Astrocyte of the cerebellum (primary cell): ENCODE data around the gene NHLRC4.
A peak's percentile ranks its signal among the peaks of the same experiment; 100 is the strongest.

Source experiments
- DNase-seq: peaks from one replicate; pipeline ENCODE4 v3.0.0-alpha.2; 2011; ENCODE audit warnings: low read depth
- H3K4me3 ChIP-seq: 2 replicates; pipeline ENCODE4 v1.5.1; 2011; ENCODE audit warnings: mild to moderate bottlenecking, low read depth, low read length, moderate library complexity
- in situ Hi-C: cut with HindIII; loops from 2 replicates; pipeline ENCODE4 v1.10.0; 2017; ENCODE audit warnings: low sequenced_read_pairs
- TF ChIP-seq, protein P1 (sequence below): IDR thresholded peaks from 2 replicates; pipeline ENCODE4 v1.5.1; 2012; ENCODE audit warnings: low read length, low read depth, moderate library complexity, mild to moderate bottlenecking; ENCODE audit errors: missing control alignments

The NHLRC4 gene

DNA sequence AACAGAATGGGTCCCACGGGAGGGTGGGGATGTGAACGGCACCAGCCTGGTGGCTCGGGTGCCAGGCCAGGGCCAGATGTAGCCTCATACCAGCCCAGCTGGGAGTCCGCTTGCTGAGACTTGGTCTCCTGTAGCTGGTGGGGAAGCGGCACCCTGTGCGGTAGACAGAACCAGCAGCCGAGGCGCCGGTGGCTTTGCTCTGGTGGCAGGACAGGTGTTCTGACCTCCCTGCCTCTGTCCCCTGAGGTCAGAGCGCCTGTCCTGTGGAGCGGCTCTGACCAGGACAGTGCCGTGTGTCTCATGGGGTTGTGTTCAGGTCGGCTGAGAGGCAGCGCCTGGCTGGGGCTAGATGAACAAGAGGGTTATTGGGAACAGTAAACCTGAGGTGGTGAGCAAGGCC is 43.2 kb downstream of the NHLRC4 start:
- no peak for DNase-seq
- TF ChIP-seq, protein P1, sequence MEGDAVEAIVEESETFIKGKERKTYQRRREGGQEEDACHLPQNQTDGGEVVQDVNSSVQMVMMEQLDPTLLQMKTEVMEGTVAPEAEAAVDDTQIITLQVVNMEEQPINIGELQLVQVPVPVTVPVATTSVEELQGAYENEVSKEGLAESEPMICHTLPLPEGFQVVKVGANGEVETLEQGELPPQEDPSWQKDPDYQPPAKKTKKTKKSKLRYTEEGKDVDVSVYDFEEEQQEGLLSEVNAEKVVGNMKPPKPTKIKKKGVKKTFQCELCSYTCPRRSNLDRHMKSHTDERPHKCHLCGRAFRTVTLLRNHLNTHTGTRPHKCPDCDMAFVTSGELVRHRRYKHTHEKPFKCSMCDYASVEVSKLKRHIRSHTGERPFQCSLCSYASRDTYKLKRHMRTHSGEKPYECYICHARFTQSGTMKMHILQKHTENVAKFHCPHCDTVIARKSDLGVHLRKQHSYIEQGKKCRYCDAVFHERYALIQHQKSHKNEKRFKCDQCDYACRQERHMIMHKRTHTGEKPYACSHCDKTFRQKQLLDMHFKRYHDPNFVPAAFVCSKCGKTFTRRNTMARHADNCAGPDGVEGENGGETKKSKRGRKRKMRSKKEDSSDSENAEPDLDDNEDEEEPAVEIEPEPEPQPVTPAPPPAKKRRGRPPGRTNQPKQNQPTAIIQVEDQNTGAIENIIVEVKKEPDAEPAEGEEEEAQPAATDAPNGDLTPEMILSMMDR = no peak
- in situ Hi-C loops = no loop called here
- no peak overlapping the region for H3K4me3 ChIP-seq

DNA sequence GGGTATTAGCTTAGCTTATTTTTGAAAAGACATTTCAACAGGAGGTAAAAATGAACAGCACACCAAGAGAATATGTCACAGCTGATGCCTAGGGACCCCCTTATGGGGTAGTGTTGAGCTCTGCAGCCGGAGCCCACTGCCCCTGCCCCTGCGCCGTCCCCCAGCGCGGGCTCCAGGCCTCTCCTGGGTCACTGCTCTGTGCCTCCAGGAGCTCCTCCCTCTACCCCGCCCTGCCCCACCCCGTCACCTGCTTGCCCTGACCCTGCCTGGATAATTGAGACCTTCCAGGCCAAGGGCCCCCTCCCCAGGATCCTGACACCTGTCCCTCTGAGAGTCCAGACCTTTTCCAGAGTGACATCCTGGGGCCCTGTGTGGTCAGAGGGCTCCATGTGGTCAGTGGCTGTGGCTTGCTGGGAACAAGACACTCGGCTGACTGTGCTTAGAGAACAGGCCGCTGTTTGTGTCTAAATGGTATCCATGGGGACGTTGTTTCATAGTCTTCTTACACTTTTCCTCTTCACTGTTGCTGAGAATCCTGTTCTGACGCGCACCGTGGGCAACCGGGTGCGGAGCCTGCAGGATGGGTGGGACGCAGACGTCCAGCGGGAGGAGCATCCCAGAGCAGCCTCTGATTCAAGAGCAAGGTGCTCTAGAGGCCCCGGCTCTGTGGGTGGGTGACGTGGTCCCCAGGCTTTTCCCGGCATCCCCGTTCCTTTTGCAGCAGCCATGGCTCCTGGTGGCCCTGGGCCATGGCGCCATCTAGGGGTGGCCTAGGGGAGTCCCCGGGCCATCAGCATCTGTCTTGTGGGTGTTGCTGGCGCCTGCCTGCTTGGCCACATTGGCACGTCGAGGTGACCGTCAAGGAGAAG is 43.9 kb downstream of the NHLRC4 start:
- DNase-seq = no peak
- H3K4me3 ChIP-seq = no peak overlapping the region
- in situ Hi-C loops = no loop called here

DNA sequence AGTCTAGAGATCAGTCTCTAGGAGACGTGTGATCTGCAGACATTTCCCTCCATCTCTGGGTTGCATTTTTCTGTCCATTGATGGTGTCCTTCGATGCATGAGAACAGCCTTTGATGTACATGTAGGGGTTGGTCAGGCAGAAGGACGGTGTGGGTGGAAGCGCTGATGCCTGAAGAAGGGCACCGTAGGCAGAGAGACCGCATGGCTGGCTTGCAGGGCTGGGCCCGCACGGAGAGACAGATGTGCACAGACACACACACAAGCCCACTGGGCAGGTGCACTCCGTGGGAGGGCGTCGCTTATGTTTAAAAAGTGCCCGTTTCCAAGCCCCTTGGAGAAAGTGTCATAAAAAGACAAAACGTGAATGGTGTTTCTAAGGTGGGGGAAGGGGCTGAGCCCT is 48.3 kb downstream of the NHLRC4 start:
- in situ Hi-C loops = no loop called here

More for the DNA sequence above, 43.9 kb downstream of the NHLRC4 start:
- TF ChIP-seq, protein P1 = peak; percentile 26

DNA sequence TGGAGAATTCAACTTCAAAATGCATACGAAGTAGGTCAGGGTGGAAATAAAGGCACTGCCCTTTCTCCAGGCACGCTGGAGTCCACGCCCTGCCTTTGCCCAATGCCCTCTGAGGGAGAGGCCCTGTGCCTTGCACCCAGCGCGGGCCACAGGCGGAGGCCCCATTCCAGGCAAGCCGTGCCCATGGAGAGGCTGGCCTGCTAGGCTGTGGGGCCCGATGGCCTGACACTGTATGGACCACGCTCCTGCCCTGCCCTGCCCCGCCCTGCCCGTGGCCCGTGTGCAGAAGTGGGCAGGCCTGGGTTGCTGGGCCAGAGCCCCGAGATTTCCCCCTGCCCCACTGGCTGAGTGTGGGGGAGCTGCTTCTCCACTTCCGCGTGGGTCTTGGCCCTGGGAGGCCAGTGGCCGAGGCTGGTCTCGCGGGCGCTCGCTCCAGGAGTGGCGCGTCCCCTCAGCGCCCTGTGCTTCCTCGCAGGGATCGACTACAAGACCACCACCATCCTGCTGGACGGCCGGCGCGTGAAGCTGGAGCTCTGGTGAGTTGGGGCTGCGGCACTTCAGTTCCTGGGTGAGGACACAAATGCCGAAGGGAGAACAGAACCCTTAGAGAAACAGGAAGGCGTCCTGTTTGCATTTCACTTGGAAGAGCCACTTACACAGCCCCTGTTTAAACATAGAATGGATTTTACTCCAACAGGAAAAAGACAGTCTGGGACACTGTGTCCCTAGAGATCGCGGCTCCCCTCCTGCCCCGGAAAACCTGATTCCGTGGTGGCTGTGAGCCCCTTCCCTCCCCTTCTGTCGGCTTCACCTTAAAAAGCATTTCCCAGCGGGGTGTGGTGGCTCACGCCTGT is 50.2 kb downstream of the NHLRC4 start:
- no peak for DNase-seq
- in situ Hi-C loops = no loop called here
- no peak overlapping the region for H3K4me3 ChIP-seq
- TF ChIP-seq, protein P1 = no peak

More for the DNA sequence above, 48.3 kb downstream of the NHLRC4 start:
- TF ChIP-seq, protein P1 = no peak
- no peak overlapping the region for H3K4me3 ChIP-seq
- no peak for DNase-seq

DNA sequence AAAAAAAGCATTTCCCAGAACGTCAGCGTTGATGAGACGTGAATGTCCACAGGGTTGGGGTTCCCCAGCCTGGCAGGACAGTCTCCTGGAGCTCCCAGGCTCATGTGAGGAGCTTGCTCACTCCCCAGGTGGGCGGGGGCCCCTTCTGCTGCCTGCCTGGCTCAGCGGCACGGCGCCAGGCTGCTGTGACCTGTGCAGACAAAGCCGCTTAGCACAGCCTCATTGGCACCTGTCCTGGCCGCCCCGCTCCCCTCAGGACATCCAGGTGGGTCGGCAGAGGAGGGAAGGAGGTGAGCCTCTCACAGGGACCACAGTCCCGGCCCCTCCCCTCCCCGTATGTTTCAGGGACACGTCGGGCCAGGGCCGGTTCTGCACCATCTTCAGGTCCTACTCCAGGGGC is 51.0 kb downstream of the NHLRC4 start:
- H3K4me3 ChIP-seq = no peak overlapping the region
- in situ Hi-C loops = no loop called here
- TF ChIP-seq, protein P1 = no peak
- no peak for DNase-seq
